DND-41 (cell line): ENCODE data around the gene ABTB1.

Experiments
- EZH2 ChIP-seq: IDR thresholded peaks from 3 replicates; pipeline ENCODE4 v1.6.1; 2012; ENCODE audit warnings: borderline replicate concordance, low read depth, mild to moderate bottlenecking, moderate library complexity, low read length, inconsistent platforms; ENCODE audit not compliant: severe bottlenecking
- TF ChIP-seq, protein P1 (sequence below): IDR thresholded peaks from 2 replicates; pipeline ENCODE4 v1.5.1; 2012; ENCODE audit warnings: borderline replicate concordance, low read length, moderate library complexity, mild to moderate bottlenecking; ENCODE audit not compliant: poor library complexity, severe bottlenecking; ENCODE audit errors: extremely low read depth

DNA sequence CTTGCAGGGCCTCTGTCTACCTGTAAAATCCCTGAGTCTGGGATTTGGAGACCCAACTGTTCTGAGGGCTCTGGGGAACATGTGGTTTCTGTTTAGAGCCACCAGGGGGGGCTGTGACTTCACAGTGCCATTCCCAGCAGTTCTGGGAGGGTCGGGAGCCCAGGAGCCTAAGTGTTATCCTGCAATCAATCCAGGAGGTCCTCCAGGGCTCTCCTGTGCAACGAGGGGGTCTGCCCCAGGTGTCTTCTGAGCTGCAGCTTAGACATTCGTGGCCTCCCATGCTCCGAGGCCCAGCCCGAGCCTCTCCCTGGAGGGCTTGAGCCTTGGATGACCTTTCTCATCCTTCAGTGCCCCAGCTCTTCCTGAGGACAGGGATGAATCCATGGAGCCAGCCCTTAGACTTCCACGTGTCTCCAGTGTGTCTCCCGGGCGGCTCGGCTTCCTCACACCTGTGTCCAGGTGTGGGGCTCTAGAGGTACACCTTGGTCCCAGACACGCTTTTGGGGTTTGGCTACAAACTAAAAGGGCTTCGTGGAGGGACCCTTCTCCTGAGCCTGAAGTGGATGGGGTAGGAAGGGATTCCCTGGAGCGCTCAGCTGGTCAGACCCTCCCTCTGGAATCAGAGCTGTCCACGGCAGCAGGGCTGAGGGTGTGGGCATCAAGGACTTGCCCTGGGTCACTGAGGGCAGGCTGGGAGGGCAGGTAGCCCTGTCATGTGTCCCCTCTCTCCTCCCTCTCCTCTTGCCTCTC is 20.3 kb upstream of the ABTB1 start:
- TF ChIP-seq, protein P1, sequence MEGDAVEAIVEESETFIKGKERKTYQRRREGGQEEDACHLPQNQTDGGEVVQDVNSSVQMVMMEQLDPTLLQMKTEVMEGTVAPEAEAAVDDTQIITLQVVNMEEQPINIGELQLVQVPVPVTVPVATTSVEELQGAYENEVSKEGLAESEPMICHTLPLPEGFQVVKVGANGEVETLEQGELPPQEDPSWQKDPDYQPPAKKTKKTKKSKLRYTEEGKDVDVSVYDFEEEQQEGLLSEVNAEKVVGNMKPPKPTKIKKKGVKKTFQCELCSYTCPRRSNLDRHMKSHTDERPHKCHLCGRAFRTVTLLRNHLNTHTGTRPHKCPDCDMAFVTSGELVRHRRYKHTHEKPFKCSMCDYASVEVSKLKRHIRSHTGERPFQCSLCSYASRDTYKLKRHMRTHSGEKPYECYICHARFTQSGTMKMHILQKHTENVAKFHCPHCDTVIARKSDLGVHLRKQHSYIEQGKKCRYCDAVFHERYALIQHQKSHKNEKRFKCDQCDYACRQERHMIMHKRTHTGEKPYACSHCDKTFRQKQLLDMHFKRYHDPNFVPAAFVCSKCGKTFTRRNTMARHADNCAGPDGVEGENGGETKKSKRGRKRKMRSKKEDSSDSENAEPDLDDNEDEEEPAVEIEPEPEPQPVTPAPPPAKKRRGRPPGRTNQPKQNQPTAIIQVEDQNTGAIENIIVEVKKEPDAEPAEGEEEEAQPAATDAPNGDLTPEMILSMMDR, result peak; percentile 79
- no peak for TF ChIP-seq EZH2
